Kidney (tissue), 14 donors: ENCODE measurements around the gene TEX35. TPM values are rescaled to one million over a fixed set of nuclear protein-coding genes. Genes with fewer than 3 reads are reported as not detected.

Source experiments
- DNase-seq, 5 donors: peaks; one replicate each; pipeline ENCODE4 v3.0.0-alpha.2; 2013 to 2020
- FAIRE-seq: peaks from 2 replicates; lab custom pipeline; 2012; peaks lifted over from hg19 to GRCh38; lab: Jason Lieb, UNC
- H3K27ac ChIP-seq, 2 donors: one replicate each; pipeline ENCODE4 v1.7.0; 2013; ENCODE audit warnings: low read depth in 2 of 2, low read length in 2 of 2, inconsistent platforms in 1 of 2
- H3K27me3 ChIP-seq: one replicate; pipeline ENCODE4 v1.7.1; 2013; ENCODE audit warnings: low read length, inconsistent platforms; ENCODE audit not compliant: control insufficient read depth, insufficient read depth
- H3K36me3 ChIP-seq, 3 donors: one replicate each; pipeline versions ENCODE4 v1.7.0 to v1.7.1; 2013; ENCODE audit warnings: low read length in 3 of 3, control low read depth in 1 of 3, inconsistent platforms in 1 of 3; ENCODE audit not compliant: insufficient read depth in 3 of 3, control insufficient read depth in 2 of 3
- H3K4me1 ChIP-seq, 3 donors: one replicate each; pipeline versions ENCODE4 v1.7.0 to v1.7.1; 2013; ENCODE audit warnings: low read length in 3 of 3, inconsistent platforms in 1 of 3, low read depth in 1 of 3; ENCODE audit not compliant: control insufficient read depth in 2 of 3, insufficient read depth in 2 of 3
- H3K4me3 ChIP-seq, 3 donors: one replicate each; pipeline versions ENCODE4 v1.7.0 to v1.8.1; 2013; ENCODE audit warnings: low read length in 3 of 3, control low read depth in 1 of 3, inconsistent platforms in 1 of 3
- H3K9ac ChIP-seq, 3 donors: one replicate each; pipeline versions ENCODE4 v1.7.0 to v1.7.1; 2013; ENCODE audit warnings: low read length in 3 of 3, control low read depth in 1 of 3, inconsistent platforms in 1 of 3
- H3K9me3 ChIP-seq, 3 donors: one replicate each; pipeline versions ENCODE4 v1.7.0 to v1.7.1; 2013; ENCODE audit warnings: low read length in 3 of 3, control low read depth in 1 of 3, inconsistent platforms in 1 of 3; ENCODE audit not compliant: control insufficient read depth in 2 of 3, insufficient read depth in 1 of 3
- CTCF ChIP-seq: IDR thresholded peaks from 3 replicates; pipeline ENCODE4 v1.5.1; 2012; ENCODE audit warnings: mild to moderate bottlenecking, moderate library complexity, borderline replicate concordance; ENCODE audit not compliant: insufficient read depth; ENCODE audit errors: extremely low read depth
- intact Hi-C: fragments of 100-400 bp; cut with DNase I; formaldehyde crosslinking; loops from one replicate; pipeline ENCODE4 v1.11.1; 2022
- polyA plus RNA-seq: library from polyadenylated mRNA; stranded (reverse); fragments of 350-450 nt; fragmentation: Illumina TruSeq; extraction: RNeasy Lipid Tissue Mini Kit (QIAGEN cat#74804); gene quantifications from one replicate; pipeline ENCODE4 v1.2.3, GENCODE V29; 2014; ENCODE audit warnings: low read depth, low replicate concordance; ENCODE audit not compliant: insufficient read depth
- total RNA-seq: library from RNA; stranded (reverse); fragmentation: NEBNext Ultra II Directional; extraction: Animal tissue kit (Norgen Biotek cat#: 25700); gene quantifications from one replicate; pipeline ENCODE4 v1.2.1, GENCODE V29; 2021
- donor health status: control.
- donor health status: control.
- donor health status: control.
- donor health status: control.
- donor health status: control.
- donor health status: DM: yes; HTN: yes; CAD: no.
- donor health status: Normal renal cell carcinoma (clear cell type).

TEX35 gene
- total and polyA plus RNA-seq, 2 donors from 2014 or later: not detected

- FAIRE-seq (no peak), DNase-seq (no peak)
- Histone ChIP-seq H3K36me3 (no peaks in the 10 kb centered on the region), H3K27me3 (no peaks in the 10 kb centered on the region), H3K9me3 (no peaks in the 10 kb centered on the region), H3K4me1 (no peaks in the 10 kb centered on the region), H3K9ac (no peak overlapping the region), H3K27ac (no peak overlapping the region), H3K4me3 (no peak overlapping the region)
- intact Hi-C loops: loop anchor here (10.0 kb wide), 1 partner anchor 199 kb away; no protein-coding TSS in a partner anchor
- no peak for TF ChIP-seq CTCF
These were observed 8.6 kb upstream of the TEX35 start for GRCh38 chr1:178504286-178504685.

DNA sequence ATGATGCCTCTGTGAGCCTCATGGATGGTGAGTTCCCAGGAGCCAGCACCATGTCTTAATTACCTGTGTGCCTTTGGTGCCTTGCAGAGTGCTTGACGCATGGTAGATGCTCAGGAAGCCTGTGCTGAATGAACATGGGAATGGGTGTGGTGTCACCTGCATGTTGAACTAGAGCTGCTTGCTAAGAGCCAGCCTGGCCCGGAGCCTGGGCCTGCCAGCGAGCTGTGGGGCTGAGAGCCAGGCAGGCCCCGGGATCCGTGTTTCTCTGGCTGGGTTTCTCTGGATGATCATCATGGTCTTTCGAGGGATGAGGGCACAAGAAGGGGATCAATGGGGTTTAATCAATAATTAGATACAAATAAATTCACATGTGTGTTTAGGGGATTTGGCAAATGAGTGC is 6.7 kb upstream of the TEX35 start:
- TF ChIP-seq CTCF: no peak
- Histone ChIP-seq H3K4me3 (no peak overlapping the region), H3K27ac (no peak overlapping the region), H3K9ac (no peak overlapping the region), H3K27me3 (no peaks in the 10 kb centered on the region), H3K4me1 (no peaks in the 10 kb centered on the region), H3K9me3 (no peaks in the 10 kb centered on the region), H3K36me3 (no peaks in the 10 kb centered on the region)
- FAIRE-seq: no peak
- DNase-seq: no peak
- intact Hi-C loops: loop anchor here (10.0 kb wide), 1 partner anchor 201 kb away; no protein-coding TSS in a partner anchor

DNA sequence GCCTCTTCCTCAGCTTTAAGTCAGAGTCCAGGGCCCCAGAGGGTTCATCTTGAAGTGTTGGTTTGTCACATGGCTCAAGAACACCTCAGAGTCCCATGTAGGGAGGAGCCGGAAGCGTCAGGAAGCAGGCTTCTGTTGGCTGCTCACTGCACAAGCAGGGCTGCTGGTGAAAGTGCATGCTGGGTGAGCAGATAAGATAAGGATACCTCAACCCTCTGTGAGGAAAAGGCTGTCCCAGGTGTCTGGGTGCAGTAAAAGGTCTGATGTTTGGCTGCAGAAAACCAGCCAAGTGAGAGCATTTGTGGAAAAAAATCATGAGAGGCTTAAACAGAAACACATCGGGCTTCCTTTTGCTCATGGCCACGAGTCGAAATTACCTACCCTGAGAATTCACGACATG is 6.2 kb upstream of the TEX35 start:
- Histone ChIP-seq H3K9ac (no peak overlapping the region), H3K27ac (no peak overlapping the region), H3K36me3 (no peaks in the 10 kb centered on the region), H3K4me1 (no peaks in the 10 kb centered on the region), H3K9me3 (no peaks in the 10 kb centered on the region), H3K27me3 (no peaks in the 10 kb centered on the region), H3K4me3 (no peak overlapping the region)
- FAIRE-seq: no peak
- no peak for TF ChIP-seq CTCF
- intact Hi-C loops: loop anchor here (10.0 kb wide), 1 partner anchor 202 kb away; no protein-coding TSS in a partner anchor
- DNase-seq: no peak
